NCI-H2107 treated with DMSO at 0.1 percent for 48 hours (cell line): Measurements from ENCODE around the gene SMURF2.

ENCODE experiments used
- DNase-seq: peaks from one replicate; lab custom pipeline; 2025; ENCODE audit not compliant: unreplicated experiment; lab: John Stamatoyannopoulos, UW

SMURF2 gene

GRCh38 chr17:64505340-64506200 lies 156.5 kb downstream of the SMURF2 start:
- peak; percentile 59 for DNase-seq

- no peak for DNase-seq
Observed at GRCh38 chr17:64504769-64505339, 157.3 kb downstream of the SMURF2 start.

- DNase-seq: no peak
Observed at GRCh38 chr17:64503821-64504768, 158.0 kb downstream of the SMURF2 start.

GRCh38 chr17:64503341-64503740 lies 158.8 kb downstream of the SMURF2 start:
- DNase-seq: no peak

- DNase-seq: no peak
Observed at GRCh38 chr17:64502809-64503208, 159.3 kb downstream of the SMURF2 start.

GRCh38 chr17:64502021-64502420 lies 160.1 kb downstream of the SMURF2 start:
- no peak for DNase-seq

GRCh38 chr17:64500862-64501765 lies 161.0 kb downstream of the SMURF2 start:
- DNase-seq: no peak

GRCh38 chr17:64500487-64500859 lies 161.6 kb downstream of the SMURF2 start:
- no peak for DNase-seq

GRCh38 chr17:64499805-64500486 lies 162.2 kb downstream of the SMURF2 start:
- no peak for DNase-seq

GRCh38 chr17:64498308-64499203 lies 163.6 kb downstream of the SMURF2 start:
- DNase-seq: no peak

GRCh38 chr17:64497565-64498035 lies 164.5 kb downstream of the SMURF2 start:
- DNase-seq: no peak

GRCh38 chr17:64496786-64497564 lies 165.1 kb downstream of the SMURF2 start, which contains the start of gene POLG2:
TSS of gene POLG2 (minus strand) at chr17:64497054. CDS start at chr17:64496968, 86 bp downstream.
- peak; percentile 92 for DNase-seq

- DNase-seq: no peak
Observed at GRCh38 chr17:64496348-64496785, 165.7 kb downstream of the SMURF2 start.
